KMS-11 (cell line): ENCODE results near the gene ZNHIT6.

Source experiments
- H2AFZ ChIP-seq: fragments of 200-600 bp; sonication (generic); 2 replicates; pipeline ENCODE4 v1.6.1; 2016; ENCODE audit warnings: antibody characterized with exemption, mixed run types, low read depth
- H3K27ac ChIP-seq: fragments of 200-600 bp; sonication (generic); 2 replicates; pipeline ENCODE4 v1.6.1; 2016; ENCODE audit warnings: mild to moderate bottlenecking, mixed run types
- H3K27me3 ChIP-seq: fragments of 200-600 bp; sonication (generic); 2 replicates; pipeline ENCODE4 v1.6.1; 2017; ENCODE audit warnings: mild to moderate bottlenecking, low read depth, mixed run types, moderate library complexity; ENCODE audit not compliant: insufficient read depth
- H3K36me3 ChIP-seq: fragments of 200-600 bp; sonication (generic); 2 replicates; pipeline ENCODE4 v1.6.1; 2017; ENCODE audit warnings: mild to moderate bottlenecking, mixed run types; ENCODE audit not compliant: insufficient read depth
- H3K4me1 ChIP-seq: fragments of 200-600 bp; sonication (generic); 2 replicates; pipeline ENCODE4 v1.6.1; 2016; ENCODE audit warnings: mild to moderate bottlenecking, low read depth, mixed run types; ENCODE audit not compliant: poor library complexity, severe bottlenecking
- H3K4me2 ChIP-seq: fragments of 200-600 bp; sonication (generic); 2 replicates; pipeline ENCODE4 v1.7.0; 2016; ENCODE audit warnings: mild to moderate bottlenecking, mixed run types
- H3K4me3 ChIP-seq: fragments of 200-600 bp; sonication (generic); IDR thresholded peaks from 2 replicates; pipeline ENCODE4 v1.6.1; 2017; ENCODE audit warnings: low read depth, low read length, mixed read lengths; ENCODE audit not compliant: insufficient read depth
- H3K79me2 ChIP-seq: fragments of 200-600 bp; sonication (generic); 2 replicates; pipeline ENCODE4 v1.6.1; 2016; ENCODE audit warnings: low read depth, mixed run types; ENCODE audit not compliant: insufficient read depth
- H3K9ac ChIP-seq: fragments of 200-600 bp; sonication (generic); 2 replicates; pipeline ENCODE4 v1.6.1; 2016; ENCODE audit warnings: mild to moderate bottlenecking, mixed run types
- H4K20me1 ChIP-seq: fragments of 200-600 bp; sonication (generic); 2 replicates; pipeline ENCODE4 v1.6.1; 2016; ENCODE audit warnings: mild to moderate bottlenecking, mixed run types; ENCODE audit not compliant: insufficient read depth
- CTCF ChIP-seq: fragments of 200-600 bp; sonication (generic); conservative IDR thresholded peaks from 2 replicates; pipeline ENCODE4 v1.6.1; 2017; ENCODE audit warnings: low read depth, mild to moderate bottlenecking, antibody characterized with exemption, low read length, moderate library complexity, mixed read lengths

The ZNHIT6 gene

GRCh38 chr1:85611856-85612255 is 96.4 kb downstream of the ZNHIT6 start:
- Histone ChIP-seq H3K36me3 (no peaks in the 10 kb centered on the region), H2AFZ (no peak overlapping the region), H3K27me3 (no peaks in the 10 kb centered on the region), H3K4me2 (no peak overlapping the region), H3K4me1 (no peaks in the 10 kb centered on the region), H3K9ac (no peak overlapping the region), H3K4me3 (no peak overlapping the region), H3K27ac (no peak overlapping the region), H4K20me1 (no peaks in the 10 kb centered on the region), H3K79me2 (no peaks in the 10 kb centered on the region)
- TF ChIP-seq CTCF, result no peak

- Histone ChIP-seq H3K4me2 (no peak overlapping the region), H3K9ac (no peak overlapping the region), H3K79me2 (no peaks in the 10 kb centered on the region), H3K4me1 (no peaks in the 10 kb centered on the region), H3K36me3 (no peaks in the 10 kb centered on the region), H4K20me1 (no peaks in the 10 kb centered on the region), H3K27ac (no peak overlapping the region), H2AFZ (no peak overlapping the region), H3K4me3 (no peak overlapping the region), H3K27me3 (no peaks in the 10 kb centered on the region)
- TF ChIP-seq CTCF, result no peak
These were observed 96.8 kb downstream of the ZNHIT6 start for GRCh38 chr1:85611425-85611824.

- Histone ChIP-seq H3K4me2 (no peak overlapping the region), H2AFZ (no peak overlapping the region), H3K9ac (no peak overlapping the region), H4K20me1 (no peaks in the 10 kb centered on the region), H3K36me3 (no peaks in the 10 kb centered on the region), H3K4me3 (no peak overlapping the region), H3K27ac (no peak overlapping the region), H3K27me3 (no peaks in the 10 kb centered on the region), H3K79me2 (no peaks in the 10 kb centered on the region), H3K4me1 (no peaks in the 10 kb centered on the region)
- TF ChIP-seq CTCF, result no peak
These were observed 98.3 kb downstream of the ZNHIT6 start for GRCh38 chr1:85609976-85610375.

- Histone ChIP-seq H2AFZ (no peak overlapping the region), H3K4me2 (no peak overlapping the region), H3K79me2 (no peaks in the 10 kb centered on the region), H3K9ac (no peak overlapping the region), H3K4me1 (no peaks in the 10 kb centered on the region), H3K27me3 (no peaks in the 10 kb centered on the region), H3K27ac (no peak overlapping the region), H3K36me3 (no peaks in the 10 kb centered on the region), H3K4me3 (no peak overlapping the region), H4K20me1 (no peaks in the 10 kb centered on the region)
- no peak for TF ChIP-seq CTCF
These were observed 99.4 kb downstream of the ZNHIT6 start for GRCh38 chr1:85608851-85609250.

- H2AFZ ChIP-seq, result no peak overlapping the region
- no peak for TF ChIP-seq CTCF
- H3K4me3 ChIP-seq, result no peak overlapping the region
- no peaks in the 10 kb centered on the region for H3K79me2 ChIP-seq
- H3K27ac ChIP-seq, result no peak overlapping the region
- H3K4me2 ChIP-seq, result no peak overlapping the region
- H3K9ac ChIP-seq, result no peak overlapping the region
- H3K27me3 ChIP-seq, result no peaks in the 10 kb centered on the region
- no peaks in the 10 kb centered on the region for H3K36me3 ChIP-seq
- H4K20me1 ChIP-seq, result no peaks in the 10 kb centered on the region
- no peaks in the 10 kb centered on the region for H3K4me1 ChIP-seq
These were observed 100.3 kb downstream of the ZNHIT6 start for GRCh38 chr1:85607921-85608265.
